GM23248 (cell line): Measurements from ENCODE around the gene PASD1. TPM values are rescaled to one million over a fixed set of nuclear protein-coding genes. Genes with fewer than 3 reads are reported as not detected.

ENCODE experiments used
- DNase-seq: peaks from one replicate; pipeline ENCODE4 v3.0.0-alpha.2; 2015
- H2AFZ ChIP-seq: fragments of 200-600 bp; sonication (generic); 2 replicates; pipeline ENCODE4 v1.6.1; 2016; ENCODE audit warnings: antibody characterized with exemption
- H3F3A ChIP-seq: fragments of 200-600 bp; sonication (generic); 2 replicates; pipeline ENCODE4 v1.6.1; 2016; ENCODE audit warnings: mild to moderate bottlenecking, antibody characterized with exemption, mixed run types; ENCODE audit not compliant: insufficient read depth
- H3K27ac ChIP-seq: fragments of 200-600 bp; sonication (generic); 2 replicates; pipeline ENCODE4 v1.5.1; 2016; ENCODE audit warnings: mild to moderate bottlenecking
- H3K27me3 ChIP-seq: fragments of 200-600 bp; sonication (generic); replicated peaks from 2 replicates; pipeline ENCODE4 v1.6.1; 2016; ENCODE audit warnings: mild to moderate bottlenecking; ENCODE audit not compliant: insufficient read depth
- H3K36me3 ChIP-seq: fragments of 200-600 bp; sonication (generic); 2 replicates; pipeline ENCODE4 v1.6.1; 2016; ENCODE audit warnings: low read depth, mild to moderate bottlenecking
- H3K4me1 ChIP-seq: fragments of 200-600 bp; sonication (generic); 2 replicates; pipeline ENCODE4 v1.6.1; 2016; ENCODE audit warnings: mild to moderate bottlenecking; ENCODE audit not compliant: insufficient read depth
- H3K4me2 ChIP-seq: fragments of 200-600 bp; sonication (generic); one replicate; pipeline ENCODE4 v1.6.1; 2016; ENCODE audit warnings: mild to moderate bottlenecking; ENCODE audit not compliant: unreplicated experiment
- H3K4me3 ChIP-seq: fragments of 200-600 bp; sonication (generic); 2 replicates; pipeline ENCODE4 v1.5.1; 2016; ENCODE audit warnings: mild to moderate bottlenecking
- H3K79me2 ChIP-seq: fragments of 200-600 bp; sonication (generic); 2 replicates; pipeline ENCODE4 v1.6.1; 2016; ENCODE audit warnings: mild to moderate bottlenecking; ENCODE audit not compliant: insufficient read depth
- H3K9ac ChIP-seq: fragments of 200-600 bp; sonication (generic); 2 replicates; pipeline ENCODE4 v1.6.1; 2016; ENCODE audit warnings: mild to moderate bottlenecking
- H3K9me2 ChIP-seq: fragments of 200-600 bp; sonication (generic); 2 replicates; pipeline ENCODE4 v1.6.1; 2016; ENCODE audit warnings: mixed run types, mild to moderate bottlenecking, moderate library complexity; ENCODE audit not compliant: insufficient read depth
- H3K9me3 ChIP-seq: fragments of 200-600 bp; sonication (generic); one replicate; pipeline ENCODE4 v1.6.1; 2017; ENCODE audit warnings: low read depth
- H4K20me1 ChIP-seq: fragments of 200-600 bp; sonication (generic); 2 replicates; pipeline ENCODE4 v1.6.0; 2016; ENCODE audit not compliant: insufficient read depth
- EZH2 ChIP-seq: fragments of 200-600 bp; sonication (generic); IDR thresholded peaks from 2 replicates; pipeline ENCODE4 v1.6.1; 2018; ENCODE audit warnings: antibody characterized with exemption, mild to moderate bottlenecking; ENCODE audit not compliant: insufficient read depth, poor library complexity, severe bottlenecking
- EZH2phosphoT487 ChIP-seq: fragments of 200-600 bp; sonication (generic); IDR thresholded peaks from 2 replicates; pipeline ENCODE4 v1.6.1; 2018; ENCODE audit warnings: antibody characterized with exemption, moderate library complexity, mild to moderate bottlenecking, low read depth; ENCODE audit not compliant: insufficient read depth
- WGBS, 2 experiments: methylation state at CpG; one replicate each; pipeline ENCODE4 v1.1.6; 2015 to 2017; ENCODE audit warnings: low lambda C conversion rate in 2 of 2, low coverage in 1 of 2; ENCODE audit errors: missing lambda C conversion rate in 2 of 2; 5-methylcytosine and 5-hydroxymethylcytosine counted together
- in situ Hi-C: fragments of 300-500 bp; cut with MboI; formaldehyde crosslinking; loops from 2 replicates; pipeline ENCODE4 v1.15.0; 2020
- polyA plus RNA-seq: library from polyadenylated mRNA; unstranded; fragments of >200 nt; fragmentation: Nextera tagmentation; extraction: Ambion mirVana; gene quantifications from 2 replicates; pipeline ENCODE4 v1.2.1, GENCODE V29; 2016
- total RNA-seq: library from RNA; depleted of rRNA; stranded (reverse); fragments of >200 nt; shearing (Covaris generic); gene quantifications from 2 replicates; pipeline ENCODE4 v1.2.3, GENCODE V29; 2014

The PASD1 gene
- total and polyA plus RNA-seq, 2 experiments from 2014 or later: not detected

- no peaks in the 10 kb centered on the region for H4K20me1 ChIP-seq
- H3K79me2 ChIP-seq: no peaks in the 10 kb centered on the region
- TF ChIP-seq EZH2: no peak
- no peak for TF ChIP-seq EZH2phosphoT487
- no peak overlapping the region for H3K4me2 ChIP-seq
- H3F3A ChIP-seq: 0 out of 2 replicates have a peak, but pooled peaks cover 4% of the 10 kb centered on the region
- peaks cover 24% of the 10 kb centered on the region for H3K4me1 ChIP-seq
- no peak overlapping the region for H3K9ac ChIP-seq
- no peak overlapping the region for H3K27ac ChIP-seq
- H3K36me3 ChIP-seq: no peaks in the 10 kb centered on the region
- in situ Hi-C loops: no loop called here
- no peak for DNase-seq
- no peaks in the 10 kb centered on the region for H3K9me2 ChIP-seq
- WGBS, 2 experiments: 65 to 66% methylated on average over 6 to 7 of the region's 7 CpGs
- no peak overlapping the region for H2AFZ ChIP-seq
- H3K4me3 ChIP-seq: no peak overlapping the region
- H3K9me3 ChIP-seq: no peaks in the 10 kb centered on the region
- no peaks in the 10 kb centered on the region for H3K27me3 ChIP-seq
These were observed 138.1 kb downstream of the PASD1 start for GRCh38 chrX:151701531-151701930.

GRCh38 chrX:151702026-151702714, 138.7 kb downstream of the PASD1 start:
- Histone ChIP-seq H3K27me3 (no peaks in the 10 kb centered on the region), H3K9me3 (no peaks in the 10 kb centered on the region), H3K36me3 (no peaks in the 10 kb centered on the region), H3K27ac (no peak overlapping the region), H3K4me2 (no peak overlapping the region), H4K20me1 (no peaks in the 10 kb centered on the region), H2AFZ (no peak overlapping the region), H3K4me3 (no peak overlapping the region), H3K4me1 (peaks cover 18% of the 10 kb centered on the region), H3K9me2 (no peaks in the 10 kb centered on the region), H3K79me2 (no peaks in the 10 kb centered on the region), H3K9ac (no peak overlapping the region), H3F3A (0 out of 2 replicates have a peak, but pooled peaks cover 2% of the 10 kb centered on the region)
- DNase-seq: peak; percentile 53
- WGBS, 2 experiments: 66 to 72% methylated on average over 4 to 8 of the region's 9 CpGs
- in situ Hi-C loops: no loop called here
- TF ChIP-seq EZH2: no peak
- no peak for TF ChIP-seq EZH2phosphoT487

- in situ Hi-C loops: no loop called here
- no peaks in the 10 kb centered on the region for H4K20me1 ChIP-seq
- no peak overlapping the region for H2AFZ ChIP-seq
- H3F3A ChIP-seq: no peaks in the 10 kb centered on the region
- H3K9me3 ChIP-seq: no peaks in the 10 kb centered on the region
- no peak overlapping the region for H3K9ac ChIP-seq
- no peak for TF ChIP-seq EZH2
- no peak for TF ChIP-seq EZH2phosphoT487
- no peaks in the 10 kb centered on the region for H3K9me2 ChIP-seq
- no peaks in the 10 kb centered on the region for H3K27me3 ChIP-seq
- H3K4me2 ChIP-seq: no peak overlapping the region
- no peaks in the 10 kb centered on the region for H3K79me2 ChIP-seq
- WGBS, 2 experiments: 53 to 66% methylated on average over 4 to 5 of the region's 7 CpGs
- peaks cover 15% of the 10 kb centered on the region for H3K4me1 ChIP-seq
- no peak overlapping the region for H3K4me3 ChIP-seq
- H3K36me3 ChIP-seq: no peaks in the 10 kb centered on the region
- H3K27ac ChIP-seq: no peak overlapping the region
- no peak for DNase-seq
These were observed 139.4 kb downstream of the PASD1 start for GRCh38 chrX:151702741-151703340.

GRCh38 chrX:151703487-151703886, 140.0 kb downstream of the PASD1 start:
- Histone ChIP-seq H3F3A (no peaks in the 10 kb centered on the region), H2AFZ (no peak overlapping the region), H3K27ac (no peak overlapping the region), H3K79me2 (no peaks in the 10 kb centered on the region), H3K9ac (no peak overlapping the region), H3K4me1 (peaks cover 11% of the 10 kb centered on the region), H3K4me2 (no peak overlapping the region), H3K27me3 (no peaks in the 10 kb centered on the region), H3K36me3 (no peaks in the 10 kb centered on the region), H3K9me3 (no peaks in the 10 kb centered on the region), H4K20me1 (no peaks in the 10 kb centered on the region), H3K4me3 (no peak overlapping the region), H3K9me2 (no peaks in the 10 kb centered on the region)
- 4 to 13% methylated on average over 5 to 7 of the region's 7 CpGs for WGBS, 2 experiments
- in situ Hi-C loops: no loop called here
- no peak for TF ChIP-seq EZH2phosphoT487
- no peak for TF ChIP-seq EZH2
- peak; percentile 34 for DNase-seq
